SU-DHL-6 (cell line): Measurements from ENCODE around the gene FRAT2.
A peak's percentile ranks its signal among the peaks of the same experiment; 100 is the strongest.

ENCODE experiments used
- H2AFZ ChIP-seq: fragments of 200-600 bp; sonication (generic); 2 replicates; pipeline ENCODE4 v1.6.1; 2014; ENCODE audit warnings: low read depth, mild to moderate bottlenecking, moderate library complexity, mixed read lengths, antibody characterized with exemption, low read length; ENCODE audit not compliant: severe bottlenecking
- H3F3A ChIP-seq: fragments of 200-600 bp; shearing (Covaris generic); 2 replicates; pipeline ENCODE4 v1.6.0; 2016; ENCODE audit warnings: antibody characterized with exemption, mild to moderate bottlenecking; ENCODE audit not compliant: insufficient read depth
- H3K27ac ChIP-seq: fragments of 200-600 bp; sonication (generic); 2 replicates; pipeline ENCODE4 v1.5.1; 2016; ENCODE audit warnings: low read depth, mild to moderate bottlenecking, low read length, moderate library complexity, mixed read lengths
- H3K27me3 ChIP-seq: fragments of 200-600 bp; sonication (generic), shearing (Covaris generic); 2 replicates; pipeline ENCODE4 v1.6.0; 2014; ENCODE audit warnings: mild to moderate bottlenecking, low read length
- H3K36me3 ChIP-seq: fragments of 200-600 bp; sonication (generic); 2 replicates; pipeline ENCODE4 v1.6.1; 2014; ENCODE audit warnings: mild to moderate bottlenecking, low read length, mixed read lengths
- H3K4me2 ChIP-seq: fragments of 300-600, 200-600 bp; shearing (Covaris generic), sonication (generic); 2 replicates; pipeline ENCODE4 v1.6.0; 2014; ENCODE audit warnings: low read length, low read depth, mild to moderate bottlenecking; ENCODE audit not compliant: poor library complexity, severe bottlenecking
- H3K4me3 ChIP-seq: fragments of 200-600 bp; sonication (generic); 2 replicates; pipeline ENCODE4 v1.5.1; 2014; ENCODE audit warnings: antibody characterized with exemption, low read length, mild to moderate bottlenecking, mixed read lengths; ENCODE audit not compliant: insufficient read depth, poor library complexity, severe bottlenecking
- H3K79me2 ChIP-seq: fragments of 200-600 bp; sonication (generic); 2 replicates; pipeline ENCODE4 v1.6.1; 2014; ENCODE audit warnings: mild to moderate bottlenecking, low read length, moderate library complexity; ENCODE audit not compliant: insufficient read depth
- H3K9ac ChIP-seq: fragments of 200-600 bp; sonication (generic); 2 replicates; pipeline ENCODE4 v1.7.0; 2014; ENCODE audit warnings: mild to moderate bottlenecking, low read length
- H3K9me2 ChIP-seq: fragments of 200-600 bp; sonication (generic); replicated peaks from 2 replicates; pipeline ENCODE4 v1.6.1; 2014; ENCODE audit warnings: low read length; ENCODE audit not compliant: insufficient read depth
- H3K9me3 ChIP-seq: fragments of 200-600 bp; sonication (generic); 2 replicates; pipeline ENCODE4 v1.6.1; 2014; ENCODE audit warnings: low read length, mixed read lengths; ENCODE audit not compliant: insufficient read depth
- H4K20me1 ChIP-seq: fragments of 200-600 bp; sonication (generic); 2 replicates; pipeline ENCODE4 v1.6.1; 2014; ENCODE audit warnings: low read depth, mild to moderate bottlenecking, antibody characterized with exemption, low read length, moderate library complexity, mixed read lengths
- CTCF ChIP-seq: fragments of 200-600 bp; sonication (generic); IDR thresholded peaks from one replicate; pipeline ENCODE4 v1.5.1; 2017; ENCODE audit warnings: antibody characterized with exemption, mild to moderate bottlenecking, low read length, moderate library complexity; ENCODE audit not compliant: insufficient read depth, poor library complexity, severe bottlenecking
- EZH2phosphoT487 ChIP-seq: fragments of 200-600 bp; sonication (generic), shearing (Covaris generic); conservative IDR thresholded peaks from 2 replicates; pipeline ENCODE4 v1.6.1; 2018; ENCODE audit warnings: mild to moderate bottlenecking, antibody characterized with exemption, low read length, moderate library complexity, mixed read lengths

The FRAT2 gene

GRCh38 chr10:97297556-97298222 is 36.8 kb downstream of the FRAT2 start:
- Histone ChIP-seq H3K36me3 (no peaks in the 10 kb centered on the region), H3K9me2 (no peaks in the 10 kb centered on the region), H3K4me2 (no peak overlapping the region), H3K79me2 (no peaks in the 10 kb centered on the region), H3K9ac (no peak overlapping the region), H3K27ac (no peak overlapping the region), H3K27me3 (no peaks in the 10 kb centered on the region), H3K4me3 (no peak overlapping the region), H3K9me3 (no peaks in the 10 kb centered on the region), H4K20me1 (no peaks in the 10 kb centered on the region), H3F3A (no peaks in the 10 kb centered on the region), H2AFZ (no peak overlapping the region)
- TF ChIP-seq CTCF, result no peak

GRCh38 chr10:97292862-97293198 is 41.7 kb downstream of the FRAT2 start:
- peak overlapping the region; percentile 36 for H3K4me3 ChIP-seq
- H3K9ac ChIP-seq, result 0 out of 2 replicates have a peak overlapping the region, but pooled peaks have one; percentile 88
- no peaks in the 10 kb centered on the region for H3F3A ChIP-seq
- H3K79me2 ChIP-seq, result peaks cover 29% of the 10 kb centered on the region
- no peaks in the 10 kb centered on the region for H3K36me3 ChIP-seq
- no peaks in the 10 kb centered on the region for H3K27me3 ChIP-seq
- H3K4me2 ChIP-seq, result peak overlapping the region; percentile 71
- H2AFZ ChIP-seq, result peak overlapping the region; percentile 68
- H3K27ac ChIP-seq, result no peak overlapping the region
- no peak for TF ChIP-seq EZH2phosphoT487
- TF ChIP-seq CTCF, result no peak
- H3K9me3 ChIP-seq, result no peaks in the 10 kb centered on the region
- no peaks in the 10 kb centered on the region for H4K20me1 ChIP-seq
- no peaks in the 10 kb centered on the region for H3K9me2 ChIP-seq

GRCh38 chr10:97292097-97292861 is 42.2 kb downstream of the FRAT2 start, which contains the start of gene ARHGAP19:
TSS of gene ARHGAP19 (minus strand) at chr10:97292637. CDS start at chr10:97292627, 10 bp downstream.
- peak within 1 kb of the TSS; percentile 78 for H3K27ac ChIP-seq
- H3K9me2 ChIP-seq, result no peaks in the 10 kb centered on the region
- H3K36me3 ChIP-seq, result 0 out of 2 replicates have a peak, but pooled peaks cover 2% of the 10 kb centered on the region
- peak within 1 kb of the TSS; percentile 88 for H3K9ac ChIP-seq
- H3K9me3 ChIP-seq, result no peaks in the 10 kb centered on the region
- no peaks in the 10 kb centered on the region for H3K27me3 ChIP-seq
- no peaks in the 10 kb centered on the region for H4K20me1 ChIP-seq
- TF ChIP-seq CTCF (no peak), EZH2phosphoT487 (no peak)
- peak within 1 kb of the TSS; percentile 98 for H3K4me2 ChIP-seq
- peak within 1 kb of the TSS; percentile 81 for H3K4me3 ChIP-seq
- peaks cover 33% of the 10 kb centered on the region for H3K79me2 ChIP-seq
- H3F3A ChIP-seq, result no peaks in the 10 kb centered on the region
- peak within 1 kb of the TSS; percentile 68 for H2AFZ ChIP-seq
